Measurements from ENCODE around the gene SRRM3.
"Not testable (repeated sequence)": the region's sequence is repeated elsewhere in the genome, so short reads cannot be mapped to it uniquely, and the experiment has no call there.

SRRM3 gene

DNA sequence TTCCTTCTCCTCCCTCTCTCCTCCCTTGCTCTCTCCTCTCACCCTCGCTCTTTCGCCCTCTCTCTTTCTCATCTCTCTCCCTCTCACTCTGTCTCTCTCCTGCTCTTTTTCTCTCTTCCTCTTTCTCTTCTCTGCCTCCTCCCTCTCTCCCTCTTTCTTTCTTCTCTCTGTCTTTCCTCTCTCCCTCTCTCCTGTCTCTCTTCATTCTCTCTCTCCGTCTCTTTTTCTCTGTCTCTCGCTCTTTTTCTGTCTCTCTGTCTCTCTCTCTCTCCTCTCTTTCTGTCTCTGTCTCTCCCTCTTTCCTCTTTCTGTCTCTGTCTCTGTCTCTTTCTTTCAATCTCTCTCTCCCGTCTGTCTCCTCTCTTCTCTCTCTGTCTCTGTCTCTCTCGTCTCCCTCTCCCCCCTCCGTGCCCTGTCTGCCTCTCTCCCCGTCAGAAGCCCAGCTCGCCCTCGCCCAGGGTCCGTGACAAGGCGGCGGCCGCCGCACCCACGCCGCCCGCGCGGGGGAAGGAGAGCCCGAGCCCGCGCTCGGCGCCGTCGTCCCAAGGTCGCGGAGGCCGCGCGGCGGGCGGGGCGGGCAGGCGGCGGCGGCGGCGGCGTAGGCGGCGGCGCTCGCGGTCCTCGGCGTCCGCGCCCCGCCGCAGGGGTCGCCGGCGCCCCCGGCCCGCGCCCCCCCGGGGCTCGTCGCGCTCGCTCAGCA, 79.5 kb downstream of the SRRM3 start:
- peaks cover 61% of the 10 kb centered on the region for H3K27me3 Mint-ChIP-seq
- peaks cover 2% of the 10 kb centered on the region for H3K36me3 Mint-ChIP-seq (ENCODE audit: insufficient read depth)
- no peaks in the 10 kb centered on the region for H3K9me3 Mint-ChIP-seq
- ATAC-seq (replicated peaks; ENCODE audit: extremely low read depth, poor library complexity, severe bottlenecking) (no peak), DNase-seq (ENCODE audit: low spot score in 2 of 2) (no peak)
- H3K4me1 Mint-ChIP-seq = peaks cover 15% of the 10 kb centered on the region
- H3K4me3 Mint-ChIP-seq = peak overlapping the region; percentile 68
- peak overlapping the region; percentile 30 for H3K27ac Mint-ChIP-seq (ENCODE audit: low read depth)

DNA sequence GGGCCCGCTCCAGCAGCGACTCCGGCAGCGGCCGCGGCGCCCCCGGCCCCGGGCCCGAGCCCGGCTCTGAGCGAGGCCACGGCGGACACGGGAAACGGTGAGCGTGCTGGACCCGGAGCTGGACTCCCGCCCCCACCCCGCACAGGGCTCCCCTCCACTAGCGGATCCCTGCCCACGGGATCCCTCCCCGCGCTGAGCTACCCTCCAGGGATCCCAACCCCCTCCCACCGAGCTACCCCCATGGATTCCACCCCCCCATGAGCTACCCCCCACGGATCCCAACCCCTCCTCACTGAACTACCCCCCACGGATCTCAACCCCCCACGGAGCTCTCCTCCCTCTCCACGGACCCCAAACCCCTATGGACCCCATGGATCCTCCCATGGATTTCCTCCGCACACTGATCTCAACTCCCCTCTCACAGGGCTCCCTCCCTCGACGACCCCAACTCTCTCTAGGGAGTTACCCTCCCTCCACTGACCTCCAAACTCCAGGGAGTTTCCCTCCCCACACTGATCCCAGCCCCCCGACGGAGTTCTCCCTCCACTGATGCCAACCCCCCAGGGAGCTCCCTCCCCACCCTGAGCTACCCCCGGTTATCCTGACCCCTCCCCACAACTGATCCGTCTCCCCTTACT, 80.1 kb downstream of the SRRM3 start:
- peaks cover 2% of the 10 kb centered on the region for H3K36me3 Mint-ChIP-seq (ENCODE audit: insufficient read depth)
- H3K4me3 Mint-ChIP-seq = peak overlapping the region; percentile 75
- no peaks in the 10 kb centered on the region for H3K9me3 Mint-ChIP-seq
- H3K27me3 Mint-ChIP-seq = peaks cover 61% of the 10 kb centered on the region
- no peak for DNase-seq (ENCODE audit: low spot score in 2 of 2)
- ATAC-seq (replicated peaks; ENCODE audit: extremely low read depth, poor library complexity, severe bottlenecking) = no peak
- no peak overlapping the region for H3K27ac Mint-ChIP-seq (ENCODE audit: low read depth)
- H3K4me1 Mint-ChIP-seq = peaks cover 15% of the 10 kb centered on the region

DNA sequence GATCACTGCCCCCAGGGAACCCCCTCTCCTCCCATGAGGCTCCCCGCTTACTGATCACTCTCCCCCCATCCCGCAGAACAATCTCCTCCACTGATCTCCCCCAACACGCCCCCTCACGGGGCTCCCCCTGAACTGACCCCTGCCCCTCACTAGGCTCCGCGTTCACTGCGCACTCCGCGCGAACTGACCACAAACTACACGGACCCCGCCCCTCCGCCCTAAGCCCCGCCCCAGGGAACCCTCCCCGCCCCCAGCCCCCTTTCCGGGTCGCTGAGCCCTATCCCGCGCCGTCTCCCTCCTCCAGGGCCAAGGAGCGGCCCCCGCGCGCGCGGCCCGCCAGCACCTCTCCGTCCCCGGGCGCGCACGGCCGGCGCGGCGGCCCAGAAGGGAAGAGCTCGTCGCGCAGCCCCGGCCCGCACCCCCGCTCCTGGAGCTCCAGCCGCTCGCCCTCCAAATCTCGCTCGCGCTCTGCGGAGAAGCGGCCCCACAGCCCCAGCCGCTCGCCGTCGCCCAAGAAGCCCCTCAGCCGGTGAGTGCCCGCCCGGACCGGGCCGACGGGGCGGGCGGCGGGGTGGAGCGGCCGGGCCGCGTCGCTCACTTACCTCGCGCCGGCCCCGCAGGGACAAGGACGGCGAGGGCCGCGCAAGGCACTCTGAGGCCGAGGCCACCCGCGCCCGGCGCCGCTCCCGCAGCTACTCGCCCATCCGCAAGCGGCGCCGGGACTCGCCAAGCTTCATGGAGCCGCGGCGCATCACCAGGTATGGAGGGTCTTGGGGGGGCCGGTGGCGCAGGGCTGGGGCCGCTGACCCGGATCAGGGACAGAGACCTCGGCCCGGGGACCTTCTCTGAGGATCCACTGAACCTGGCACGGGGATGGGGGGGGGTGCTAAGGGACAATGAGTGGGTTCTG, 80.9 kb downstream of the SRRM3 start:
- H3K27me3 Mint-ChIP-seq = peaks cover 61% of the 10 kb centered on the region

DNA sequence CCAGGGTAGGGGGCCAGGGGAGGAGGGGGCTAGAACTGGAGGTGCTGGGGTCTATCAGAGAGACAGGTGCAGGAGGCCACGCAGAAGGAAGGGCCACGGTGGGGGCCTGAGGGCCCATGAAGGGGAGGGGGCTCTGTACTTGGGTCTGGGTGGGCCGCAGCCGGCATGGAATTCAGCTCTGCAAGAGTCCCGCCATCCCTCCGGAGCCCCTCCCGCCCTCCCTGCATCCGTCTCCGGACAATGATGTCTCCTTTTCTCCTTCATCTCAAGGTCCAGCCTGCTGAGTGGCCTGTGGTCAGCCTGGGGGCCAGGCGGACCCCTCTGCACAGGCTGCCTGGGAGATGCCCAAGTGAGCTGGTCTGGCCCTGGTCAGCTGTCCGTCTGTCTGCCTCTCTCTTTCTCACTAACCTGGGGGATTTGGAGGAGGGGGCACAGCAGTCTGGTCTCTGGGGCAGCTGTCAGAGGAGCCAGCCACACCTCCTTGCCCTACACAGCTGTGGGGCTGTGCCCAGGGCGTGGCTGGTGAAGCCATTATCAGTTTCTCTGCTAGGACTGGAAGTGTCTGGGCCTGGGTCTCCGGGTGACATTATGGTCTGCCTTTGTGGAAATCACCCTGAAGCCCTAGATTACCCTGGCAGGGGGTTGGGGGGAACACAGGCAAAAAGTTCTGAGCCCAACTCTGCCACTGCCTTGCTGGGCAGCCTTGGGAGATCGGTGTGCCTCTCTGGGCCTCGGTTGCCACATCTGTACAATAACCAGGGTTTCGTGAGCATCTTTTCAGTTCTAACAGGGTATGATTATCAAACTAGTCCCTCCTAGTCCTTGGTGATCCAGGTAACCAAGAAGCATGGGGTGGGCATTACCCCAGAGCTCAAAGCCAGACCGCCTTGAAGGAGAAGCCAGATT, 81.8 kb downstream of the SRRM3 start:
- Mint-ChIP-seq H3K27me3 (peaks cover 61% of the 10 kb centered on the region), H3K9me3 (no peaks in the 10 kb centered on the region), H3K4me1 (peaks cover 15% of the 10 kb centered on the region), H3K36me3 (ENCODE audit: insufficient read depth) (peaks cover 2% of the 10 kb centered on the region), H3K4me3 (peak overlapping the region; percentile 41), H3K27ac (ENCODE audit: low read depth) (no peak overlapping the region)
- DNase-seq (ENCODE audit: low spot score in 2 of 2) = no peak
- no peak for ATAC-seq (replicated peaks; ENCODE audit: extremely low read depth, poor library complexity, severe bottlenecking)

More for the DNA sequence above, 80.9 kb downstream of the SRRM3 start:
- H3K4me1 Mint-ChIP-seq = peaks cover 15% of the 10 kb centered on the region
- ATAC-seq (replicated peaks; ENCODE audit: extremely low read depth, poor library complexity, severe bottlenecking) (no peak), DNase-seq (ENCODE audit: low spot score in 2 of 2) (no peak)
- H3K36me3 Mint-ChIP-seq (ENCODE audit: insufficient read depth) = peaks cover 2% of the 10 kb centered on the region
- H3K4me3 Mint-ChIP-seq = peak overlapping the region; percentile 75
- no peak overlapping the region for H3K27ac Mint-ChIP-seq (ENCODE audit: low read depth)
- H3K9me3 Mint-ChIP-seq = no peaks in the 10 kb centered on the region

DNA sequence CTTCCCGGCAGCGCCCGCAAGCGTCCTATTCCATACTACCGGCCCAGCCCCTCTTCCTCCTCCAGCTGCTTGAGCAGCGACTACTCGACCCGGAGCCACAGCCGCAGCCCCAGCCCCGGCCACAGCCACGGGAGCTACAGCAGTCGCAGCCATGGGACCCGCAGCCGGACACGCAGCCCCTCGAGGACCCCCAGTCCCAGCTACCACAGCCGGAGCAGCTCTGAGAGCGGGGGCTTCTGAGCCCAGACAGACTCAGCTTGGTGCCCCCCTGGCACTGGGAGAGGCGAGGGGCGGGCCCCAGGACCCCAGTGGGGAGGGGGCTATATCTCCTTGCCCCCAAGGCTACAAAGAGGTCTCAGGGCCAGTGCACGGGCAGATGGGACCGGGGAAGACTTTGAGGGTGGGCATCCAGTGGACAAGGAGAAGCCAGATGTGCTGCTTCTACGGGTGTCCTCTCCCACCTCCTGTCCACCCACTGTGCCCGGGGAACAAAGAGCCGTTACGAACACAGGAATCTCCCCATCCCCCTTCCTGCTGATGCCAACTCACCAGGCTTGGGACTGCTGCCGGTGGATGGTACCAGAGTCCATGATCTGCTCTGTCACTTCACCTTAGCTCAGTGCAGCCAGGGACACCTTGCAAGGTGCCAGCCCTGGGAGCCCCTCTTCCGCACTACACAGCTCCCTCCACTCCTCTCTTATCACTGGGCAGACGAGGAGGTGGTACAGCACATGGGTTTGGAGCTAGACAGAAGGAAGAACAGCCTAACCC, 84.1 kb downstream of the SRRM3 start:
- H3K27me3 Mint-ChIP-seq = peaks cover 40% of the 10 kb centered on the region
- no peak for DNase-seq (ENCODE audit: low spot score in 2 of 2)

DNA sequence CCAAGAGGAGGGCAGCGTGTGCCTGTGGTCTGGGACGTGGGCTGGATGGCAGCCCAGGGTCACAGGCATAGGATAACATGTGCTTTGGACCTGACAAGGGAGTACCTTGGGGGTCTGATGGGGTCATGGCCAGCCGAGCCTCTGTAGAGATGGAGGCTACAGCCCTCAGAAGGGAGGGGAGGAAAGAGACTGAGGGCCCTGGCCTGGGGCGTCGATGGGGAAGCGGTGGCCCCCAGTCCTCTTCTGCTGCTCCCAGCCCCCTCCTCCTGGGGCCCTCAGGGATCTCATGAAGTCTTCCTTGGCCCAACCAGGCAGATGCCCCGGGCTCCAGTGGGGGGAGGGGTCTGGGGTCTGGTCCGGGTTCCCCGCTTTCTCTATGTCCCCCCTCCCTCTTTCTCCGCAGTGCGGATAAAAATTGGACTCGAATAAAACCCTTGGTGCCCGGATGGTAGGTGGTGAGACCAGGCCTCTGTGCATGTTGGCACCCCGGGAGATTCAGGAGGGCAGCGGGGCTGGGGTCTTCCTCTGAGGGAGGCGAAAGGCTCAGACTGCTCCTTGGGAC, 85.2 kb downstream of the SRRM3 start:
- ATAC-seq (replicated peaks; ENCODE audit: extremely low read depth, poor library complexity, severe bottlenecking) (no peak), DNase-seq (ENCODE audit: low spot score in 2 of 2) (no peak)
- no peak overlapping the region for H3K27ac Mint-ChIP-seq (ENCODE audit: low read depth)
- H3K9me3 Mint-ChIP-seq = no peaks in the 10 kb centered on the region
- peaks cover 29% of the 10 kb centered on the region for H3K27me3 Mint-ChIP-seq
- peaks cover 11% of the 10 kb centered on the region for H3K4me1 Mint-ChIP-seq
- H3K4me3 Mint-ChIP-seq = no peak overlapping the region
- H3K36me3 Mint-ChIP-seq (ENCODE audit: insufficient read depth) = no peaks in the 10 kb centered on the region

More for the DNA sequence above, 84.1 kb downstream of the SRRM3 start:
- Mint-ChIP-seq H3K27ac (ENCODE audit: low read depth) (no peak overlapping the region), H3K9me3 (no peaks in the 10 kb centered on the region), H3K4me3 (no peak overlapping the region), H3K4me1 (peaks cover 13% of the 10 kb centered on the region), H3K36me3 (ENCODE audit: insufficient read depth) (peaks cover 2% of the 10 kb centered on the region)
- no peak for ATAC-seq (replicated peaks; ENCODE audit: extremely low read depth, poor library complexity, severe bottlenecking)

DNA sequence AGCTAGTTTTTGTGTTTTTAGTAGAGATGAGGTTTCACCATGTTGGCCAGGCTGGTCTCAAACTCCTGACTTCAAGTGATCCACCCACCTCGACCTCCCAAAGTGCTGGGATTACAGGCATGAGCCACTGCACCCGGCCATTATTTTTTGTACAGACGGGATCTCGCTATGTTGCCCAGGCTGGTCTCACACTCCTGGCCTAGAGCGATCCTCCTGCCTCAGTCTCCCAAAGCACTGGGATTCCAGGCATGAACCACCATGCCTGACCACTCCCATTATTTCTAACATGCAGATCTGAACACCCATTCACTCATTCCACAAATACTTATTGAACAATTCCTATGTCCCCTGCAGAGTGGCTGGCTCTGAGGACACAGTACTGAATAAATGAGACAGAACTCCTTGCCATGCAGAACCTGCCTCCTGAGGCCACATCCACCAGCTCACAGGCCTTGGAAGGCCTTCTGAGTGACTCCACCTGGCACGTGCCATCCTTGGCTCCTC, 89.2 kb downstream of the SRRM3 start:
- peak overlapping the region; percentile 30 for H3K27ac Mint-ChIP-seq (ENCODE audit: low read depth)
- not testable (repeated sequence) for H3K4me3 Mint-ChIP-seq; DNase-seq (ENCODE audit: low spot score in 2 of 2); H3K36me3 Mint-ChIP-seq (ENCODE audit: insufficient read depth); ATAC-seq (replicated peaks; ENCODE audit: extremely low read depth, poor library complexity, severe bottlenecking); H3K27me3 Mint-ChIP-seq; H3K9me3 Mint-ChIP-seq; H3K4me1 Mint-ChIP-seq

DNA sequence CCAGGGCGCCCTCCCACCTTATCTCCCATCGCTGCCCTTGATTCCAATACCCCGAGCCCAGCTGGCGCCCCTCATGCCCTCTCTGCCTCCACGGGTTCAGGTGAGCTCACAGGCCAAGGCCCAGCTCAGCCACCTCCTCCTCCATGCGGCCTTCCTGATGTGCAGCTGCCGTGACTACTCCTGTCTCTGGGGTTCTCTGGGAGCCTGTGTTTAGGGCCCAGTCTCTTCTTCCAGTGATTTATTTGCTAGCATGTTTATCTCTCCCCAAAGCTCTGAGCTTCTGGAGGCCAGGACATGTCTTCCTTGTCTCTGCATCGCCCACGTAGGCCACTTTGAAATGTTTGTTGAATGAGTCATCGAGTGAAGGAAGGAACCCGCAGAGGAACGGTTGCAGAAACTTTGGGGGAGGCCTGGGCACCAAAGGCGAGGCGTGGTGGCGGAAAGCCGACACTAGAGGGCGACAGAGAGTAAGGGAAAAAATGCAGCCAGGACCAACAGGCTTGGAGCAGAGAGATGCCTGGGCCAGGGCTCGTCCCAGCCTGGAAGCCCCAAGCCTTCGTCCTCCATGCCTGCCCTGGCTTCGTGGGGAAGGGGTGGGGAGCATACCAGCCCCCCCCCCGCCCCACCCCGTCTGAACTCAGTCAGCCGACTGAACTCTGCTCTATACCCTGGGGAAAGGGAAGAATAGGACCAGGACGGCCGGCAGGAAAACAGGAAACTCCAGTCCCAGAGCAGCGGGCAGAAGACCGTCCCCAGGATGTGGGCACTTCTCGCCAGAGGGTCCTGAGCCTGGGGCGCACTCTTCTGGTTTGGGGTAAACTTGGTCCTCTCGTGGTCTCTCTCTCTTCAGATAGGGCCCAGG, 89.9 kb downstream of the SRRM3 start:
- H3K4me1 Mint-ChIP-seq = peaks cover 7% of the 10 kb centered on the region
- peak overlapping the region; percentile 30 for H3K27ac Mint-ChIP-seq (ENCODE audit: low read depth)

DNA sequence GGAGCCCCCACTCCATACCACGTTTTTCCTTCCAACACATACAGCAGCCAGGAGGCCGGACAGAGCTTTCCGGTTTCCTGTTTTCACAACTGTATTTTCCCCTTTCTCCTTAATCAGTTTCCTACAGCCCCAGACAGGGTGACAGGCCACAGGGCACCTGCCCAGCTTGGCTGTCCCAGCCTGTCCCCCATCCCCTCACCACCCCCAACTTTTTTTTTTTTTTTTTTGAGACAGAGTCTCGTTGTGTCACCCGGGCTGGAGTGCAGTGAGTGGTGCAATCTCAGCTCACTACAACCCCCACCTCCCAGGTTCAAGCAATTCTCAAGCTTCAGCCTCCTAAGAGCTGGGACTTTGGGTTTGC, 90.5 kb downstream of the SRRM3 start:
- Mint-ChIP-seq H3K9me3 (no peaks in the 10 kb centered on the region), H3K27me3 (no peaks in the 10 kb centered on the region), H3K27ac (ENCODE audit: low read depth) (no peak overlapping the region), H3K4me1 (peaks cover 7% of the 10 kb centered on the region), H3K36me3 (ENCODE audit: insufficient read depth) (no peaks in the 10 kb centered on the region), H3K4me3 (no peak overlapping the region)
- DNase-seq (ENCODE audit: low spot score in 2 of 2) = no peak
- no peak for ATAC-seq (replicated peaks; ENCODE audit: extremely low read depth, poor library complexity, severe bottlenecking)

More for the DNA sequence above, 89.9 kb downstream of the SRRM3 start:
- no peak overlapping the region for H3K4me3 Mint-ChIP-seq
- no peaks in the 10 kb centered on the region for H3K9me3 Mint-ChIP-seq
- H3K36me3 Mint-ChIP-seq (ENCODE audit: insufficient read depth) = no peaks in the 10 kb centered on the region
- ATAC-seq (replicated peaks; ENCODE audit: extremely low read depth, poor library complexity, severe bottlenecking) (peak; percentile 67), DNase-seq (ENCODE audit: low spot score in 2 of 2) (peak; percentile 74 to 90)
- H3K27me3 Mint-ChIP-seq = no peaks in the 10 kb centered on the region

DNA sequence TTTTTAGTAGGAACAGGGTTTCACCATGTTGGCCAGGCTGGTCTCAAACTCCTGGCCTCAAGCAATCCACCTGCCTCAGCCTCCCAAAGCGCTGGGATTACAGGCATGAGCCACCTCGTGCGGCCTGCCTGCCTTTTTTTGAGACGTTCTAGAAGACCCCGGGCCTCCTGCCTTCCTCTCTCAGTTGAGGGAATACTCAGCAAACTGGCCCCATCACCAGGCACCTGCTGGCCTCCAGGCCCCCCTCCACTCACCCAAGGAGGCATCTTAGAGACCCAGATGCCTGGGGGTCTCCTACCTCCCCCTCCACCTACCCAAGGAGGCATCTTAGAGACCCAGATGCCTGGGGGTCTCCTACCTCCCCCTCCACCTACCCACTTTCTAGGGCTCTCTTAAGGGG, 91.2 kb downstream of the SRRM3 start:
- not testable (repeated sequence) for H3K36me3 Mint-ChIP-seq (ENCODE audit: insufficient read depth); ATAC-seq (replicated peaks; ENCODE audit: extremely low read depth, poor library complexity, severe bottlenecking); H3K27me3 Mint-ChIP-seq

More for the DNA sequence above, 91.2 kb downstream of the SRRM3 start:
- H3K27ac Mint-ChIP-seq (ENCODE audit: low read depth); DNase-seq (ENCODE audit: low spot score in 2 of 2); H3K4me3 Mint-ChIP-seq; H3K9me3 Mint-ChIP-seq; H3K4me1 Mint-ChIP-seq: not testable (repeated sequence)
